Caco-2 (cell line): Measurements from ENCODE around the gene C4orf54. TPM values are rescaled to one million over a fixed set of nuclear protein-coding genes. Genes with fewer than 3 reads are reported as not detected.

Experiments
- BruUV-seq: library from RNA; stranded (reverse); fragments of 400-500 nt; replicated peaks from 2 replicates; lab custom pipeline; 2021; lab: Mats Ljungman, UMichigan
- CTCF ChIA-PET: fragments of 300-600 bp; sonication (Branson Sonifier 250); formaldehyde crosslinking; loops from one replicate; lab custom pipeline; 2022; ENCODE audit warnings: antibody characterized with exemption; lab: Charles Lee
- POLR2A ChIA-PET: fragments of 300-600 bp; sonication (Branson Sonifier 250); formaldehyde crosslinking; loops from one replicate; lab custom pipeline; 2022; ENCODE audit warnings: antibody characterized with exemption; lab: Charles Lee
- DNase-seq, 2 experiments: peaks; one replicate each; pipeline versions ENCODE4 v3.0.0 to v3.0.0-alpha.2; 2020 to 2022
- H3K27me3 ChIP-seq: replicated peaks from 2 replicates; pipeline ENCODE4 v1.6.0; 2011; ENCODE audit warnings: low read length; ENCODE audit not compliant: control insufficient read depth, insufficient read depth
- H3K36me3 ChIP-seq: 2 replicates; pipeline ENCODE4 v1.5.1; 2011; ENCODE audit warnings: low read length; ENCODE audit not compliant: control insufficient read depth, insufficient read depth
- H3K4me1 ChIP-seq: fragments of 250-450 bp; sonication (Bioruptor Pico); 2 replicates; pipeline ENCODE4 v1.5.1; 2020; ENCODE audit warnings: mild to moderate bottlenecking
- H3K4me3 ChIP-seq: 2 replicates; pipeline ENCODE4 v1.5.1; 2011; ENCODE audit warnings: low read depth, mild to moderate bottlenecking, control low read depth, low read length
- H3K9me3 ChIP-seq: fragments of 250-450 bp; sonication (Bioruptor Pico); 2 replicates; pipeline ENCODE4 v1.5.1; 2020; ENCODE audit warnings: mild to moderate bottlenecking, moderate library complexity
- H3K27ac Mint-ChIP-seq: one replicate; pipeline ENCODE4 v1.8.0; 2022; ENCODE audit warnings: mixed read lengths; ENCODE audit not compliant: unreplicated experiment
- H3K27me3 Mint-ChIP-seq: one replicate; pipeline ENCODE4 v1.8.0; 2022; ENCODE audit warnings: mixed read lengths; ENCODE audit not compliant: insufficient read depth, unreplicated experiment
- H3K36me3 Mint-ChIP-seq: one replicate; pipeline ENCODE4 v1.8.0; 2022; ENCODE audit warnings: mild to moderate bottlenecking, mixed read lengths; ENCODE audit not compliant: insufficient read depth, unreplicated experiment
- H3K4me1 Mint-ChIP-seq: one replicate; pipeline ENCODE4 v1.8.0; 2022; ENCODE audit warnings: low read depth, mixed read lengths; ENCODE audit not compliant: unreplicated experiment
- H3K4me3 Mint-ChIP-seq: one replicate; pipeline ENCODE4 v1.8.0; 2022; ENCODE audit warnings: mild to moderate bottlenecking, moderate library complexity, mixed read lengths; ENCODE audit not compliant: unreplicated experiment
- H3K9me3 Mint-ChIP-seq: one replicate; pipeline ENCODE4 v1.8.0; 2022; ENCODE audit warnings: mixed read lengths; ENCODE audit not compliant: unreplicated experiment
- CTCF ChIP-seq, 2 experiments: fragments of 200-600 bp in 1 of 2; IDR thresholded peaks; 1 replicate in 1 of 2; 2 replicates in 1 of 2; pipeline versions ENCODE4 v1.5.1 to v1.8.0; 2011 to 2022; ENCODE audit warnings: antibody characterized with exemption in 1 of 2, control low read depth in 1 of 2, inconsistent platforms in 1 of 2, low read depth in 1 of 2, low read length in 1 of 2, mild to moderate bottlenecking in 1 of 2, moderate library complexity in 1 of 2; ENCODE audit not compliant: insufficient read depth in 1 of 2, severe bottlenecking in 1 of 2, unreplicated experiment in 1 of 2
- intact Hi-C: fragments of 100-400 bp; cut with micrococcal nuclease; formaldehyde crosslinking; loops from one replicate; pipeline ENCODE4 v1.10.0; 2022; ENCODE audit not compliant: unreplicated experiment
- total RNA-seq: library from RNA; stranded (reverse); gene quantifications from 2 replicates; pipeline ENCODE4 v1.2.3, GENCODE V29; 2022

C4orf54 gene
- total RNA-seq, 1 experiment from 2014 or later = not detected

- Histone ChIP-seq H3K9me3 (no peaks in the 10 kb centered on the region), H3K4me3 (no peak overlapping the region), H3K4me1 (no peaks in the 10 kb centered on the region), H3K36me3 (no peaks in the 10 kb centered on the region), H3K27me3 (no peaks in the 10 kb centered on the region)
- H3K27me3 Mint-ChIP-seq = peaks cover 11% of the 10 kb centered on the region
- no peak overlapping the region for H3K4me3 Mint-ChIP-seq
- H3K36me3 Mint-ChIP-seq = no peaks in the 10 kb centered on the region
- no peak overlapping the region for H3K27ac Mint-ChIP-seq
- H3K4me1 Mint-ChIP-seq = no peaks in the 10 kb centered on the region
- no peak for TF ChIP-seq CTCF (IDR thresholded peaks at IDR 0.05; ENCODE audit: insufficient read depth in 1 of 2, low read depth in 1 of 2, low read length in 1 of 2, severe bottlenecking in 1 of 2, unreplicated experiment in 1 of 2)
- BruUV-seq = no TSS peak
- CTCF ChIA-PET = no interaction called here
- H3K9me3 Mint-ChIP-seq = no peaks in the 10 kb centered on the region
- DNase-seq = no peak
- intact Hi-C loops = no loop called here
- POLR2A ChIA-PET = no interaction called here
Measured at GRCh38 chr4:99679976-99680375, 22.3 kb upstream of the C4orf54 start.

GRCh38 chr4:99679204-99679603 is 21.6 kb upstream of the C4orf54 start:
- no peaks in the 10 kb centered on the region for H3K36me3 Mint-ChIP-seq
- H3K4me1 ChIP-seq = no peaks in the 10 kb centered on the region
- no TSS peak for BruUV-seq
- no peak overlapping the region for H3K4me3 ChIP-seq
- peaks cover 11% of the 10 kb centered on the region for H3K27me3 Mint-ChIP-seq
- no peaks in the 10 kb centered on the region for H3K27me3 ChIP-seq
- no peaks in the 10 kb centered on the region for H3K36me3 ChIP-seq
- H3K4me3 Mint-ChIP-seq = no peak overlapping the region
- intact Hi-C loops = no loop called here
- no peaks in the 10 kb centered on the region for H3K4me1 Mint-ChIP-seq
- no peaks in the 10 kb centered on the region for H3K9me3 ChIP-seq
- H3K9me3 Mint-ChIP-seq = peaks cover under 1% of the 10 kb centered on the region
- POLR2A ChIA-PET = no interaction called here
- H3K27ac Mint-ChIP-seq = no peak overlapping the region
- TF ChIP-seq CTCF (IDR thresholded peaks at IDR 0.05; ENCODE audit: insufficient read depth in 1 of 2, low read depth in 1 of 2, low read length in 1 of 2, severe bottlenecking in 1 of 2, unreplicated experiment in 1 of 2) = no peak
- CTCF ChIA-PET = no interaction called here
- DNase-seq = no peak

GRCh38 chr4:99677161-99677560 is 19.5 kb upstream of the C4orf54 start:
- Mint-ChIP-seq H3K4me1 (no peaks in the 10 kb centered on the region), H3K27me3 (peaks cover 9% of the 10 kb centered on the region), H3K36me3 (no peaks in the 10 kb centered on the region), H3K4me3 (no peak overlapping the region), H3K9me3 (peaks cover 21% of the 10 kb centered on the region), H3K27ac (no peak overlapping the region)
- POLR2A ChIA-PET = no interaction called here
- no peak for TF ChIP-seq CTCF (IDR thresholded peaks at IDR 0.05; ENCODE audit: insufficient read depth in 1 of 2, low read depth in 1 of 2, low read length in 1 of 2, severe bottlenecking in 1 of 2, unreplicated experiment in 1 of 2)
- CTCF ChIA-PET = no interaction called here
- no TSS peak for BruUV-seq
- H3K4me1 ChIP-seq = no peaks in the 10 kb centered on the region
- no peak overlapping the region for H3K4me3 ChIP-seq
- peaks cover 6% of the 10 kb centered on the region; the same call in 1 of the 2 replicates for H3K9me3 ChIP-seq
- no peaks in the 10 kb centered on the region for H3K36me3 ChIP-seq
- no peaks in the 10 kb centered on the region for H3K27me3 ChIP-seq
- intact Hi-C loops = no loop called here
- DNase-seq = no peak
